Measurements from ENCODE around the gene ST6GALNAC3.

The ST6GALNAC3 gene

DNA sequence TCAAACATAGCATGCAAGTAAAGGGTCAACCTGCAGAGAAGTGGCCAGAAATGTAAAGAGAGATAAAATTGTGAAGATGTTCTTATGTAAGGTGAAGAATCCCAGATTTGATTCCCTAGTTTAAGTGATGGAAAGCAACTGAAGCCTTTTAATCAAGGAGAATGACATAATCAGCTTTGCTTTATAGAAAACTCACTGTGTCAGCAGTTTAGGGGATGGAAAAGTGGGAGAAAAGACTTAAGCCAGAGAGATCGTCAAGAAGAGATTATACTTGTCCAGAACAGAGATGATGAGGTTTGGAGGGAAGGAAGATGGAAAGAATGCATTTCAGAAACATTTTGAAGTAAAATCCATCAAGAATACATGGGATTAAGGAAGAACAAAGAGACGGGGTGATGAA lies 517.4 kb downstream of the ST6GALNAC3 start:
- POLR2A ChIA-PET: no interaction called here

DNA sequence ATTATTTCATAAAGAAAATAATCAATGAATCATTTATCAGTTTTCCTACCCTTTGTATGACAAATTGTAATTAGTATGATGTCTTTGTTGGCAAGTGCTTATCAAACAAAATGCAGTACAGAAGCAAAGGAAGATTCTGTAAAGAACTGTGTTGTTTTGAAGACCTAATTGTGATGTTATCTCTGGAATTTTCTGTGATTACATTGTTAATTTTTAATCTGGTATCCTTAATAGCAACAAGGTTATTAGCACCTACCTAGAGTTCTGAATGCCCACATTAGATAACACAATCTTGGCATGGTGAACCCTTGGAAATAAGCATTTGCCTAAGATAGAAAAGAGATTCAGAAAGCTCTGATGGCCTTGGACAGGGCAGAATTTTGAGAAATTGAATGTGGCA lies 518.6 kb downstream of the ST6GALNAC3 start:
- CTCF ChIA-PET: no interaction called here
- DNase-seq (ENCODE audit: extremely low spot score): no peak
- TF ChIP-seq SUZ12 (IDR thresholded peaks at IDR 0.05) (no peak), FOXM1 (IDR thresholded peaks at IDR 0.05; ENCODE audit: borderline replicate concordance) (no peak), ZNF384 (IDR thresholded peaks at IDR 0.05) (no peak), ELF4 (IDR thresholded peaks at IDR 0.05) (no peak), LEF1 (IDR thresholded peaks at IDR 0.05; ENCODE audit: borderline replicate concordance) (no peak), ARNT (IDR thresholded peaks at IDR 0.05) (no peak)
- POLR2A ChIA-PET: no interaction called here

More for the DNA sequence above, 517.4 kb downstream of the ST6GALNAC3 start:
- DNase-seq (ENCODE audit: extremely low spot score): no peak
- TF ChIP-seq NFRKB (IDR thresholded peaks at IDR 0.05) (no peak), FOXK2 (IDR thresholded peaks at IDR 0.05) (no peak), ZNF384 (IDR thresholded peaks at IDR 0.05) (no peak), FOXM1 (IDR thresholded peaks at IDR 0.05; ENCODE audit: borderline replicate concordance) (no peak), L3MBTL2 (conservative IDR thresholded peaks at IDR 0.05) (no peak), SUZ12 (IDR thresholded peaks at IDR 0.05) (no peak), CTBP1 (IDR thresholded peaks at IDR 0.05; ENCODE audit: borderline replicate concordance) (no peak), FOXA1 (IDR thresholded peaks at IDR 0.05) (no peak), ARNT (IDR thresholded peaks at IDR 0.05) (no peak), BHLHE40 (IDR thresholded peaks at IDR 0.05; ENCODE audit: borderline replicate concordance) (no peak), ELF4 (IDR thresholded peaks at IDR 0.05) (no peak)
- CTCF ChIA-PET: no interaction called here

DNA sequence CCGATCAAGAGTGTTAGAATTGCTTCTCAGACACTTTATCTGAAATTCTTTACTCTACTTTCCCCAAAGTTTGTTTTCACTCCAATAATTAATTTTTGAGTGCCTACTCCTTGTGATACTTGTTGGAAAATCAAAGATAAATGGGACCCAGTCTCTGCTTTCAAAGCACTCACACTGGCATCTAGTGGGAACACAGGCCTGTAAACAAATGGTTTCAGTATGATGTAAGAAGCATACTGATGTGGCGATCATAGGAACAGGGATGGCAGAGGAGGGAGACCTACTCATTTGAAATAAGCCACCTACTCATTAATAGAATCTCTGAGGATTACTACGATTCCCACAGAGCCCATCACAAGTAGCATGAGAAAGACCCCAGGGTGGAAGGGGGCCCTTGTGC lies 519.1 kb downstream of the ST6GALNAC3 start:
- TF ChIP-seq TARDBP (IDR thresholded peaks at IDR 0.05) (no peak), BHLHE40 (IDR thresholded peaks at IDR 0.05; ENCODE audit: borderline replicate concordance) (no peak), SP1 (IDR thresholded peaks at IDR 0.05) (no peak), SUZ12 (IDR thresholded peaks at IDR 0.05) (no peak), FOXK2 (IDR thresholded peaks at IDR 0.05) (no peak), L3MBTL2 (conservative IDR thresholded peaks at IDR 0.05) (no peak), PKNOX1 (IDR thresholded peaks at IDR 0.05) (no peak), ARNT (IDR thresholded peaks at IDR 0.05) (no peak), HDGF (IDR thresholded peaks at IDR 0.05; ENCODE audit: borderline replicate concordance) (no peak), ZNF384 (IDR thresholded peaks at IDR 0.05) (no peak), ELF4 (IDR thresholded peaks at IDR 0.05) (no peak), NFRKB (IDR thresholded peaks at IDR 0.05) (no peak), CTBP1 (IDR thresholded peaks at IDR 0.05; ENCODE audit: borderline replicate concordance) (no peak), LEF1 (IDR thresholded peaks at IDR 0.05; ENCODE audit: borderline replicate concordance) (no peak), FOXA1 (IDR thresholded peaks at IDR 0.05) (no peak), FOXM1 (IDR thresholded peaks at IDR 0.05; ENCODE audit: borderline replicate concordance) (no peak)
- no peak for DNase-seq (ENCODE audit: extremely low spot score)
- CTCF ChIA-PET: no interaction called here
- POLR2A ChIA-PET: no interaction called here

DNA sequence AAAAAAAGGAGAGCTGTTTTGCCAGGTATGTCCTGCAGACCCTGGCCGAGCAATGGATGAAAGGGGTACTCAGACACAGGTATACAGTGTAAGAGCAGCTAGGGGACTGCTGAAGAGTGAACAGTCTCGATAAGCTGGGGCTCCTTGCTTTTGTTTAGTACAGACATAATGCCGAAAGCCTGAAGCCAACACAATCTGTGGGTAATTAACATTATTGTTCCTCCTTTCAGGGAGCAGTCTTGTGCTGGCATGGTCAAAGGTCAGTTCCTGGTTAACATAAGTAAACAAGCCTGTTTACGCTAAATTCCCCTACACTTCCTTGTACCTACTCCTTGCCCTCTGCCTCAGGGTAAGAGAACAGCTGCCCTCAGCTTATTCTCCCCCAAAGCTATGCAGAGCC lies 520.5 kb downstream of the ST6GALNAC3 start:
- no peak for TF ChIP-seq FOXA1 (IDR thresholded peaks at IDR 0.05)
- TF ChIP-seq LEF1 (IDR thresholded peaks at IDR 0.05; ENCODE audit: borderline replicate concordance): no peak
- no peak for TF ChIP-seq BHLHE40 (IDR thresholded peaks at IDR 0.05; ENCODE audit: borderline replicate concordance)
- TF ChIP-seq L3MBTL2 (conservative IDR thresholded peaks at IDR 0.05): no peak
- no peak for TF ChIP-seq ZNF384 (IDR thresholded peaks at IDR 0.05)
- no peak for TF ChIP-seq ARNT (IDR thresholded peaks at IDR 0.05)
- no peak for TF ChIP-seq TARDBP (IDR thresholded peaks at IDR 0.05)
- TF ChIP-seq HDGF (IDR thresholded peaks at IDR 0.05; ENCODE audit: borderline replicate concordance): no peak
- no peak for TF ChIP-seq SUZ12 (IDR thresholded peaks at IDR 0.05)
- TF ChIP-seq NFRKB (IDR thresholded peaks at IDR 0.05): no peak
- TF ChIP-seq CTBP1 (IDR thresholded peaks at IDR 0.05; ENCODE audit: borderline replicate concordance): no peak
- TF ChIP-seq SP1 (IDR thresholded peaks at IDR 0.05): no peak
- DNase-seq (ENCODE audit: extremely low spot score): no peak
- POLR2A ChIA-PET: no interaction called here
- CTCF ChIA-PET: interaction anchor here (0.5 kb wide), 1 partner anchor 940 kb away, joined by 3 read pairs; no protein-coding TSS in a partner anchor

- CTCF ChIA-PET: no interaction called here
- POLR2A ChIA-PET: no interaction called here
- TF ChIP-seq CTBP1 (IDR thresholded peaks at IDR 0.05; ENCODE audit: borderline replicate concordance) (no peak), ARNT (IDR thresholded peaks at IDR 0.05) (no peak), NFRKB (IDR thresholded peaks at IDR 0.05) (no peak), SP1 (IDR thresholded peaks at IDR 0.05) (no peak), ZNF384 (IDR thresholded peaks at IDR 0.05) (no peak), FOXM1 (IDR thresholded peaks at IDR 0.05; ENCODE audit: borderline replicate concordance) (no peak), LEF1 (IDR thresholded peaks at IDR 0.05; ENCODE audit: borderline replicate concordance) (no peak)
- no peak for DNase-seq (ENCODE audit: extremely low spot score)
Measured at GRCh38 chr1:76601465-76601864, 526.9 kb downstream of the ST6GALNAC3 start.

GRCh38 chr1:76607717-76608116 lies 533.2 kb downstream of the ST6GALNAC3 start:
- TF ChIP-seq FOXK2 (IDR thresholded peaks at IDR 0.05): no peak
- no peak for TF ChIP-seq SP1 (IDR thresholded peaks at IDR 0.05)
- TF ChIP-seq SUZ12 (IDR thresholded peaks at IDR 0.05): no peak
- no peak for TF ChIP-seq CTBP1 (IDR thresholded peaks at IDR 0.05; ENCODE audit: borderline replicate concordance)
- no peak for TF ChIP-seq HDGF (IDR thresholded peaks at IDR 0.05; ENCODE audit: borderline replicate concordance)
- TF ChIP-seq LEF1 (IDR thresholded peaks at IDR 0.05; ENCODE audit: borderline replicate concordance): no peak
- TF ChIP-seq BHLHE40 (IDR thresholded peaks at IDR 0.05; ENCODE audit: borderline replicate concordance): no peak
- TF ChIP-seq FOXA1 (IDR thresholded peaks at IDR 0.05): no peak
- no peak for TF ChIP-seq ZNF384 (IDR thresholded peaks at IDR 0.05)
- TF ChIP-seq ELF4 (IDR thresholded peaks at IDR 0.05): no peak
- TF ChIP-seq NFRKB (IDR thresholded peaks at IDR 0.05): no peak
- no peak for TF ChIP-seq ARNT (IDR thresholded peaks at IDR 0.05)
- no peak for TF ChIP-seq PKNOX1 (IDR thresholded peaks at IDR 0.05)
- TF ChIP-seq L3MBTL2 (conservative IDR thresholded peaks at IDR 0.05): no peak
- TF ChIP-seq TARDBP (IDR thresholded peaks at IDR 0.05): no peak
- no peak for TF ChIP-seq FOXM1 (IDR thresholded peaks at IDR 0.05; ENCODE audit: borderline replicate concordance)
- ChIA-PET POLR2A (no interaction called here), CTCF (no interaction called here)
- DNase-seq (ENCODE audit: extremely low spot score): no peak

All from HEK293T (cell line).